ENCODE results near the gene WDR74.
"Not testable (repeated sequence)": the region's sequence is repeated elsewhere in the genome, so short reads cannot be mapped to it uniquely, and the experiment has no call there.

WDR74 gene

GRCh38 chr11:62842891-62843290 lies 3.5 kb upstream of the WDR74 start:
- not testable (repeated sequence) for H2BK15ac ChIP-seq (ENCODE audit: low read depth, poor library complexity, severe bottlenecking); H2BK120ac ChIP-seq (ENCODE audit: low read depth, low read length); H3K79me1 ChIP-seq (replicated peaks; ENCODE audit: low read length, poor library complexity, severe bottlenecking); H3K14ac ChIP-seq (ENCODE audit: low read length in 2 of 2); H2BK12ac ChIP-seq (ENCODE audit: low read length in 2 of 2); H3K27ac ChIP-seq (ENCODE audit: low read length, poor library complexity, severe bottlenecking); H3K36me3 ChIP-seq (ENCODE audit: control insufficient read depth in 1 of 2, insufficient read depth in 2 of 2, low read depth in 1 of 2, low read length in 2 of 2); H2BK5ac ChIP-seq (ENCODE audit: low read depth, low read length, poor library complexity, severe bottlenecking); H2AK5ac ChIP-seq (ENCODE audit: low read length, severe bottlenecking); H3K27me3 ChIP-seq (ENCODE audit: control insufficient read depth in 1 of 2, insufficient read depth in 1 of 2, low read length in 2 of 2); H3K23ac ChIP-seq (ENCODE audit: low read length in 2 of 2); H4K91ac ChIP-seq (ENCODE audit: low read length); H2AFZ ChIP-seq (ENCODE audit: low read depth, low read length); H3K9me3 ChIP-seq (ENCODE audit: control insufficient read depth, low read length); H3K4ac ChIP-seq (ENCODE audit: low read depth in 1 of 2, low read length in 2 of 2); H3K4me2 ChIP-seq (ENCODE audit: low read length, poor library complexity, severe bottlenecking); DNase-seq; H3K18ac ChIP-seq (ENCODE audit: low read depth in 1 of 2, low read length in 2 of 2)
- 90% methylated on average over 7 of the region's 9 CpGs for WGBS
- Histone ChIP-seq H4K8ac (ENCODE audit: low read length) (peak overlapping the region; percentile 71), H3K4me1 (ENCODE audit: control insufficient read depth, insufficient read depth, low read depth, low read length) (peaks cover 13% of the 10 kb centered on the region), H3K9ac (ENCODE audit: low read length) (peak overlapping the region; percentile 96), H3K4me3 (ENCODE audit: insufficient read depth in 1 of 2, low read depth in 1 of 2, low read length in 2 of 2) (peak overlapping the region in 1 of 2 experiments; percentile 74)

- WGBS = 5% methylated on average over 30 of the region's 30 CpGs
- Histone ChIP-seq H4K91ac (ENCODE audit: low read length) (peak overlapping the region; percentile 94), H2AFZ (ENCODE audit: low read depth, low read length) (peak overlapping the region; percentile 46), H2BK120ac (ENCODE audit: low read depth, low read length) (peak overlapping the region; percentile 96), H3K4me1 (ENCODE audit: control insufficient read depth, insufficient read depth, low read depth, low read length) (peaks cover 13% of the 10 kb centered on the region), H2BK5ac (ENCODE audit: low read depth, low read length, poor library complexity, severe bottlenecking) (peak overlapping the region; percentile 60), H3K9me3 (ENCODE audit: control insufficient read depth, low read length) (no peaks in the 10 kb centered on the region), H3K27ac (ENCODE audit: low read length, poor library complexity, severe bottlenecking) (peak overlapping the region; percentile 83), H3K4ac (ENCODE audit: low read depth in 1 of 2, low read length in 2 of 2) (peak overlapping the region; percentile 45 to 75), H3K9ac (ENCODE audit: low read length) (peak overlapping the region; percentile 96), H2AK5ac (ENCODE audit: low read length, severe bottlenecking) (peak overlapping the region; percentile 43), H2BK15ac (ENCODE audit: low read depth, poor library complexity, severe bottlenecking) (peak overlapping the region; percentile 64), H4K8ac (ENCODE audit: low read length) (peak overlapping the region; percentile 62), H3K23ac (ENCODE audit: low read length in 2 of 2) (no peak overlapping the region), H3K27me3 (ENCODE audit: control insufficient read depth in 1 of 2, insufficient read depth in 1 of 2, low read length in 2 of 2) (no peaks in the 10 kb centered on the region), H3K14ac (ENCODE audit: low read length in 2 of 2) (peak overlapping the region in 1 of 2 experiments; percentile 78), H2BK12ac (ENCODE audit: low read length in 2 of 2) (peak overlapping the region; percentile 17 to 79), H3K79me1 (replicated peaks; ENCODE audit: low read length, poor library complexity, severe bottlenecking) (peaks cover 8% of the 10 kb centered on the region), H3K18ac (ENCODE audit: low read depth in 1 of 2, low read length in 2 of 2) (peak overlapping the region; percentile 62 to 87), H3K36me3 (ENCODE audit: control insufficient read depth in 1 of 2, insufficient read depth in 2 of 2, low read depth in 1 of 2, low read length in 2 of 2) (peaks cover 0 to 4% of the 10 kb centered on the region in 2 experiments), H3K4me2 (ENCODE audit: low read length, poor library complexity, severe bottlenecking) (peak overlapping the region; percentile 78), H3K4me3 (ENCODE audit: insufficient read depth in 1 of 2, low read depth in 1 of 2, low read length in 2 of 2) (peak overlapping the region; percentile 37 to 74)
- DNase-seq = no peak
Measured at GRCh38 chr11:62842171-62842741, 2.9 kb upstream of the WDR74 start.

- Histone ChIP-seq H3K23ac (ENCODE audit: low read length in 2 of 2) (no peak overlapping the region), H2BK120ac (ENCODE audit: low read depth, low read length) (peak overlapping the region; percentile 96), H3K27me3 (ENCODE audit: control insufficient read depth in 1 of 2, insufficient read depth in 1 of 2, low read length in 2 of 2) (no peaks in the 10 kb centered on the region), H4K91ac (ENCODE audit: low read length) (peak overlapping the region; percentile 94), H2BK15ac (ENCODE audit: low read depth, poor library complexity, severe bottlenecking) (peak overlapping the region; percentile 64), H2BK5ac (ENCODE audit: low read depth, low read length, poor library complexity, severe bottlenecking) (peak overlapping the region; percentile 60), H3K4ac (ENCODE audit: low read depth in 1 of 2, low read length in 2 of 2) (peak overlapping the region; percentile 45 to 75), H3K18ac (ENCODE audit: low read depth in 1 of 2, low read length in 2 of 2) (peak overlapping the region; percentile 62 to 87), H3K4me1 (ENCODE audit: control insufficient read depth, insufficient read depth, low read depth, low read length) (peaks cover 13% of the 10 kb centered on the region), H3K27ac (ENCODE audit: low read length, poor library complexity, severe bottlenecking) (peak overlapping the region; percentile 83), H4K8ac (ENCODE audit: low read length) (peak overlapping the region; percentile 62), H2AK5ac (ENCODE audit: low read length, severe bottlenecking) (no peak overlapping the region), H2AFZ (ENCODE audit: low read depth, low read length) (no peak overlapping the region), H2BK12ac (ENCODE audit: low read length in 2 of 2) (peak overlapping the region in 1 of 2 experiments; percentile 79), H3K9me3 (ENCODE audit: control insufficient read depth, low read length) (no peaks in the 10 kb centered on the region), H3K79me1 (replicated peaks; ENCODE audit: low read length, poor library complexity, severe bottlenecking) (peaks cover 8% of the 10 kb centered on the region), H3K36me3 (ENCODE audit: control insufficient read depth in 1 of 2, insufficient read depth in 2 of 2, low read depth in 1 of 2, low read length in 2 of 2) (peaks cover 4 to 8% of the 10 kb centered on the region in 2 experiments), H3K9ac (ENCODE audit: low read length) (peak overlapping the region; percentile 96), H3K14ac (ENCODE audit: low read length in 2 of 2) (no peak overlapping the region), H3K4me2 (ENCODE audit: low read length, poor library complexity, severe bottlenecking) (peak overlapping the region; percentile 78), H3K4me3 (ENCODE audit: insufficient read depth in 1 of 2, low read depth in 1 of 2, low read length in 2 of 2) (peak overlapping the region; percentile 37 to 98)
- under 1% methylated on average over 31 of the region's 33 CpGs for WGBS
- peak; percentile 100 for DNase-seq
Measured at GRCh38 chr11:62841361-62842170, 2.2 kb upstream of the WDR74 start.

- H3K4ac ChIP-seq (ENCODE audit: low read depth in 1 of 2, low read length in 2 of 2); H3K9me3 ChIP-seq (ENCODE audit: control insufficient read depth, low read length); H3K23ac ChIP-seq (ENCODE audit: low read length in 2 of 2); H4K8ac ChIP-seq (ENCODE audit: low read length); H2AK5ac ChIP-seq (ENCODE audit: low read length, severe bottlenecking); H2BK120ac ChIP-seq (ENCODE audit: low read depth, low read length); H2BK12ac ChIP-seq (ENCODE audit: low read length in 2 of 2); H3K14ac ChIP-seq (ENCODE audit: low read length in 2 of 2); H2AFZ ChIP-seq (ENCODE audit: low read depth, low read length); H3K27me3 ChIP-seq (ENCODE audit: control insufficient read depth in 1 of 2, insufficient read depth in 1 of 2, low read length in 2 of 2); H4K91ac ChIP-seq (ENCODE audit: low read length); H2BK15ac ChIP-seq (ENCODE audit: low read depth, poor library complexity, severe bottlenecking); H2BK5ac ChIP-seq (ENCODE audit: low read depth, low read length, poor library complexity, severe bottlenecking): not testable (repeated sequence)
- H3K18ac ChIP-seq (ENCODE audit: low read depth in 1 of 2, low read length in 2 of 2) = peak overlapping the region in 1 of 2 experiments; percentile 19
- peak overlapping the region; percentile 91 for H3K27ac ChIP-seq (ENCODE audit: low read length, poor library complexity, severe bottlenecking)
- peaks cover 12% of the 10 kb centered on the region for H3K79me1 ChIP-seq (replicated peaks; ENCODE audit: low read length, poor library complexity, severe bottlenecking)
- H3K4me3 ChIP-seq (ENCODE audit: insufficient read depth in 1 of 2, low read depth in 1 of 2, low read length in 2 of 2) = peak overlapping the region; percentile 17 to 98
- peak overlapping the region; percentile 75 for H3K4me2 ChIP-seq (ENCODE audit: low read length, poor library complexity, severe bottlenecking)
- peak overlapping the region; percentile 96 for H3K9ac ChIP-seq (ENCODE audit: low read length)
- peak; percentile 99 for DNase-seq
- WGBS = under 1% methylated on average over 41 of the region's 41 CpGs
- peaks cover 13% of the 10 kb centered on the region for H3K4me1 ChIP-seq (ENCODE audit: control insufficient read depth, insufficient read depth, low read depth, low read length)
- peaks cover 11% of the 10 kb centered on the region in 2 experiments for H3K36me3 ChIP-seq (ENCODE audit: control insufficient read depth in 1 of 2, insufficient read depth in 2 of 2, low read depth in 1 of 2, low read length in 2 of 2)
Measured at GRCh38 chr11:62840721-62841360, 1.5 kb upstream of the WDR74 start.

Measured in mesenchymal stem cell (in vitro differentiated cells and primary cell).